Kidney epithelial cell (primary cell): Measurements from ENCODE around the gene DAZL. TPM values are rescaled to one million over a fixed set of nuclear protein-coding genes. Genes with fewer than 3 reads are reported as not detected.
A peak's percentile ranks its signal among the peaks of the same experiment; 100 is the strongest.

Experiments
- DNase-seq: peaks from one replicate; pipeline ENCODE4 v3.0.0-alpha.2; 2010; ENCODE audit warnings: low read depth
- H3K27me3 ChIP-seq: 2 replicates; pipeline ENCODE4 v1.6.0; 2011; ENCODE audit warnings: low read length; ENCODE audit not compliant: control insufficient read depth, insufficient read depth
- H3K36me3 ChIP-seq: 2 replicates; pipeline ENCODE4 v1.5.1; 2011; ENCODE audit warnings: low read length; ENCODE audit not compliant: control insufficient read depth, insufficient read depth
- H3K4me3 ChIP-seq: 2 replicates; pipeline ENCODE4 v1.5.1; 2011; ENCODE audit warnings: low read depth, mild to moderate bottlenecking, control low read depth, low read length
- total RNA-seq: library from RNA; depleted of rRNA; stranded (reverse); fragments of >200 nt; gene quantifications from 2 replicates; pipeline ENCODE4 v1.2.3, GENCODE V29; 2015
- TF ChIP-seq, protein P1 (sequence below): IDR thresholded peaks from 2 replicates; pipeline ENCODE4 v1.5.1; 2011; ENCODE audit warnings: mild to moderate bottlenecking, moderate library complexity, low read length, control low read depth, inconsistent platforms; ENCODE audit not compliant: insufficient read depth, poor library complexity, severe bottlenecking

DAZL gene
- total RNA-seq, 1 donor from 2014 or later = not detected

DNA sequence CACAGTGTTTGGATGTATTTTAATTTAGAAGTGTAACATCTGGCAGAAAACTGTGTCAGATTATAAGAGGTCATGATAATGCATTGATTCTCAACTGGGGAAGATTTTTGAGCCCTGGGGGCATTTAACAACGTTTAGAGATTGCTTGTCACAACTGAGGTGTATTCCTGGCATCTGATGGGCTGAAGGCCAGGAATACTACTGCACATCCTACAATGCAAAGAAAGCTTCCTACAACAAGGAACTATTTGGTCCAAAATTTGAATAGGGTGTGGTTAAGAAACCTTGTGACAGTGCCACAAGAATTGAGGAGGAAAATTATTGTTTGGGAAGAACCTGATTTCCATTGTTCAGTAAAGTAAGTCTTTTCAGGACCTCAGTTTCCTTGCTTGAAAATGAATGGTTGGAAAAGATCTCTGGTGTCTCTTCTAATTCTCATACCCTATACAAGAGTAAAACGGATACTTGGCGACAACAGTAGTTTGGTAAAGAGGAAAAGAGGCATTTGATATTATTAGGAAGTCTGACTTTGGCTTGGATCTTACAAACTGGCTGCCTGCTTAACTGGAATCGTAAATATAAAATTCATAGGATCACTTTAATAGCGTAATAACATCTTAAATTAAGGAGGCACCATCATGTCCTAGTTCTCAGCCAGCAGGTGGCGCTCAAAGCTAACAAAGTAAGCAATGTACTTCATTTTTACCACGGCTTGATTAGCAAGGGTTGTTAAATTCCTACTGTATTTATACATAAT, 4.3 kb downstream of the DAZL start:
- no peak overlapping the region for H3K4me3 ChIP-seq
- no peaks in the 10 kb centered on the region for H3K36me3 ChIP-seq
- no peaks in the 10 kb centered on the region for H3K27me3 ChIP-seq
- TF ChIP-seq, protein P1, sequence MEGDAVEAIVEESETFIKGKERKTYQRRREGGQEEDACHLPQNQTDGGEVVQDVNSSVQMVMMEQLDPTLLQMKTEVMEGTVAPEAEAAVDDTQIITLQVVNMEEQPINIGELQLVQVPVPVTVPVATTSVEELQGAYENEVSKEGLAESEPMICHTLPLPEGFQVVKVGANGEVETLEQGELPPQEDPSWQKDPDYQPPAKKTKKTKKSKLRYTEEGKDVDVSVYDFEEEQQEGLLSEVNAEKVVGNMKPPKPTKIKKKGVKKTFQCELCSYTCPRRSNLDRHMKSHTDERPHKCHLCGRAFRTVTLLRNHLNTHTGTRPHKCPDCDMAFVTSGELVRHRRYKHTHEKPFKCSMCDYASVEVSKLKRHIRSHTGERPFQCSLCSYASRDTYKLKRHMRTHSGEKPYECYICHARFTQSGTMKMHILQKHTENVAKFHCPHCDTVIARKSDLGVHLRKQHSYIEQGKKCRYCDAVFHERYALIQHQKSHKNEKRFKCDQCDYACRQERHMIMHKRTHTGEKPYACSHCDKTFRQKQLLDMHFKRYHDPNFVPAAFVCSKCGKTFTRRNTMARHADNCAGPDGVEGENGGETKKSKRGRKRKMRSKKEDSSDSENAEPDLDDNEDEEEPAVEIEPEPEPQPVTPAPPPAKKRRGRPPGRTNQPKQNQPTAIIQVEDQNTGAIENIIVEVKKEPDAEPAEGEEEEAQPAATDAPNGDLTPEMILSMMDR = peak; percentile 79
- peak; percentile 25 for DNase-seq

DNA sequence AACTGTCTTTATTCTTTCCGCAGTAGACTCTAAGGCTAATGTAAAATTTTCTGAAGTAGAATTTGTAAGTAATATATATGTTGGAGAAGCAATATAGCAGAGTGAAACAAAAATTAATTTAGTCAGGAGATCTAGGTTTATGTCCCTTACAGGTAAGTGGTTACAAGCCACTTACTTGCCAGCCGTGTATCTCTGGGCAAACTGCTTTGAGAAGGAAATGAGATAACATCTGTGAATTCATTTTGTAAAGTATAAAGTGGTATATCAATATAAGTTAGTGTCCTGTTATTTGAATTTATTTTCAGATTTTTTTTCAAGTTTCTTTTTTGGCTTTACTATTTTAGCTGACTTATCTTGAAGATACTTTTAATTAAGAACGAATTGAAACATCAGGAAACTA, 5.5 kb downstream of the DAZL start:
- Histone ChIP-seq H3K27me3 (no peaks in the 10 kb centered on the region), H3K4me3 (no peak overlapping the region), H3K36me3 (no peaks in the 10 kb centered on the region)
- no peak for DNase-seq
- TF ChIP-seq, protein P1 = no peak

DNA sequence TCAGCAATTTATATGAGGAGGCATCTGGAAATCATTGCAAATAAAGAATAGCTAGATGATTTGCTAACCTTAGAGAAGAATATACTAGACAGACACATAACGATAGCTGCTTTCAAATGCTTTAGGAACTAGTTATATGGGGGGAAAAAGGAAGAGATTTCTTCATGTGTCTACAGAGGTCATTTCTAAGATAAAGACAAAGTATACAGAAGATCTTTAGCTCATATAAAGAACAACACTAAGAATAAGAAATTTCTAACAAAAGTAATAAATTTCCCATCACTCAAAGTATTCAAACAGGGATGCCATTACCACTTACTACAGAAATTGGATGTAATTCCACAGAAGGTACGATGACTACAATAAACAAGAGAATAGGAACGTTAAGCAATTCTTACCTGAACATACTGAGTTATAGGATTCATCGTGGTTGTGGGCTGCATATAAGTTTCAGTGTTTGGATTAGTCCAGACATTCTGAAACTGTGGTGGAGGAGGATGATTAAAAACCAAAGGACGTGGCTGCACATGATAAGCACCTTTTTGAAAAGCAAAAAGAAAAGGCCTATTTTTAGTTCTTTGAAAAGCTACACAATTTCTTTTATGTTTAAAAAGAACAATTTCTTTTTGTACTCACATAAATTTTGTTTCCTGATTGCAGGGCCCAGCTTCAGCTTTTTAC, 8.7 kb downstream of the DAZL start:
- no peak for DNase-seq
- Histone ChIP-seq H3K27me3 (no peaks in the 10 kb centered on the region), H3K36me3 (no peaks in the 10 kb centered on the region), H3K4me3 (no peak overlapping the region)
- TF ChIP-seq, protein P1 = no peak

DNA sequence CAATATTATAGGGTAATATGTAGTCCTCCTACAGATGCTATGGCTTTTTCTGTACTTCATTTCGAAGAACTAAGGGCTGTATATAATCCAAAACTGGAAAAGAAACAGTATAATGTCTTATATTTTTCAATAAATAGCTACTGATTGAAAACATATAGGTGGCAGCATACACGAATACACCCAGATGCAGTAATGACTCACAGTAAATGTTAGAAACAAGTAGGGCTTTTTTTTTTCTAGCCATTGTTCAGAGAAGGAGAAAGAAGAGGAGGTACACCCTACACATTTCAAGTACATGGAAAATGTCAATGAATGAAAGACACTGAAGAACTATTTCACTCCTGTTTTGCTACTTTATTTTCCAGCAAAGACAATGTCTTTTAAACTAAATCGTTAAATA, 9.4 kb downstream of the DAZL start:
- no peaks in the 10 kb centered on the region for H3K36me3 ChIP-seq
- TF ChIP-seq, protein P1 = no peak
- no peak overlapping the region for H3K4me3 ChIP-seq
- DNase-seq = no peak
- no peaks in the 10 kb centered on the region for H3K27me3 ChIP-seq

DNA sequence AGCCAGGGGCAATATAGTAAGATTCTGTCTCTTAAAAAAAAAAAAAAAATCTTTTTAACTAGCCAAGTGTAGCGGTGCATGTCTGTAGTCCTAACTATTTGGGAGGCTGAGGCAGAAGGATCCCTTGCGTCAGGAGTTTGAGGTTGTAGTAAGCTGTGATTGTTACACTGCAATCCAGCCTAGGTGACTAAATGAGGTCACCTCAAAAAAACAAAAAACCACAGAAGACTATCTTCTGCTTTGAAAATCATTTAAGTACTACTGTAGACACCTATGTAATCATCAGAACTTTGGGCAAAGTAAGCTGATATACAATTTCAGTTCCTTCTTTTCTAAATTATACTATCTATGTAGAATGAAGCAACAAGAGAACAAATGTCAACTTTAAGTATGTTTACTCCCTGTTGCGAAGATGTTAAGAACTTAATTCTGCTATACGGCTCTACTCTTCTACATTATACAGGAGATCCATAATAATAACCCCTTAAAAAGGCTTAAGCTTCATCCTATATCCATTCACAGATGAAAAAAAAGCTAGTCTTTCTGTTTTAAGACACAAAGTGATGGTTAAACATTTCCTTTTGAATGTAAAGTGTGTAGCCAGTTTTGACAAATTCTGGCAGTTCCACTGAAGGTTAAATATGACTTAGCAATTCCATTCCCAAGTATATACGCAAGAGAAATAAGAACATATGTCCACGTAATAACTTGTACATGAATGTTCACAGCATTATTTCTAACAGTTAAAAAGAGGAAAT, 15.2 kb downstream of the DAZL start:
- TF ChIP-seq, protein P1 = no peak
- no peak for DNase-seq

More for the DNA sequence above, 15.2 kb downstream of the DAZL start:
- H3K36me3 ChIP-seq = no peaks in the 10 kb centered on the region
- no peaks in the 10 kb centered on the region for H3K27me3 ChIP-seq
- no peak overlapping the region for H3K4me3 ChIP-seq
